ENCODE measurements around the gene SLC35D2. TPM values are rescaled to one million over a fixed set of nuclear protein-coding genes. Genes with fewer than 3 reads are reported as not detected.

SLC35D2 gene
- total and polyA plus RNA-seq, 2 donors, result 5.0 to 21.5 TPM

DNA sequence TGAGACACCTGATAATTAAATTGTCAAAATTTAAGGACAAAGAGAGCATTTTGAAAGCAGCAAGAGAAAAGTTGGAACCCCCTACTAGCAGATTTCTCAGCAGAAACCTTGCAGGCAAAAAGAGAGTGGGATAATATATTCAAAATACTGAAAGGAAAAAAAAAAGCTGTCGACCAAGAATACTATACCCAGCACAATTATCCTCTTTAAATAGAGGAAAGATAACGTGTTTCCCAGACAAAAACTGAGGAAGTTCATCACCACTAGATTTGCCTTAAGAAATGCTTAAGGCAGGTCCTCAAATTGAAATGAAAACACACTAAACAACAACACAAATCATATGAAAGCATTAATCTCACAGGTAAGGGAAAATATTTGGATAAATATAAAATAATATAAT is 108.6 kb downstream of the SLC35D2 start:
- Histone ChIP-seq H3K4me1 (ENCODE audit: control insufficient read depth in 2 of 2, insufficient read depth in 2 of 2, low read length in 2 of 2) (no peaks in the 10 kb centered on the region), H3K27ac (ENCODE audit: low read depth in 1 of 2, low read length in 1 of 2) (no peak overlapping the region), H3K36me3 (ENCODE audit: control insufficient read depth in 2 of 2, insufficient read depth in 2 of 2, low read length in 1 of 2) (no peaks in the 10 kb centered on the region), H3K4me3 (ENCODE audit: low read length in 2 of 2) (no peak overlapping the region), H3K27me3 (ENCODE audit: control insufficient read depth in 2 of 2, insufficient read depth in 1 of 2, low read length in 1 of 2) (no peaks in the 10 kb centered on the region), H3K9me3 (ENCODE audit: control insufficient read depth in 2 of 2, insufficient read depth in 1 of 2, low read length in 1 of 2) (peaks cover 0 to 7% of the 10 kb centered on the region in 2 donors)
- DNase-seq (ENCODE audit: low read depth in 6 of 9, low spot score in 9 of 9), result no peak
- WGBS, result 77% methylated on average over 2 of the region's 2 CpGs

Other genes starting within 250 kb of the SLC35D2 start
- 0.28 TPM for gene HSD17B3, start 81.5 kb downstream of the SLC35D2 start, total RNA-seq
- gene HSD17B3, start 81.5 kb downstream of the SLC35D2 start, polyA plus RNA-seq, result 8.4 TPM
- gene ZNF367, start 34.7 kb upstream of the SLC35D2 start, total RNA-seq, result 12.1 TPM
- gene ZNF367, start 34.7 kb upstream of the SLC35D2 start, polyA plus RNA-seq, result 4.3 TPM
- 3.4 TPM for gene HABP4, start 66.5 kb upstream of the SLC35D2 start, total RNA-seq
- gene HABP4, start 66.5 kb upstream of the SLC35D2 start, polyA plus RNA-seq, result 13.7 TPM
- 4.8 TPM for gene CDC14B, start 236.1 kb upstream of the SLC35D2 start, total RNA-seq
- gene CDC14B, start 236.1 kb upstream of the SLC35D2 start, polyA plus RNA-seq, result 6.7 TPM